ENCODE measurements around the gene PPFIA1.
"Not testable (repeated sequence)": the region's sequence is repeated elsewhere in the genome, so short reads cannot be mapped to it uniquely, and the experiment has no call there.

The PPFIA1 gene

DNA sequence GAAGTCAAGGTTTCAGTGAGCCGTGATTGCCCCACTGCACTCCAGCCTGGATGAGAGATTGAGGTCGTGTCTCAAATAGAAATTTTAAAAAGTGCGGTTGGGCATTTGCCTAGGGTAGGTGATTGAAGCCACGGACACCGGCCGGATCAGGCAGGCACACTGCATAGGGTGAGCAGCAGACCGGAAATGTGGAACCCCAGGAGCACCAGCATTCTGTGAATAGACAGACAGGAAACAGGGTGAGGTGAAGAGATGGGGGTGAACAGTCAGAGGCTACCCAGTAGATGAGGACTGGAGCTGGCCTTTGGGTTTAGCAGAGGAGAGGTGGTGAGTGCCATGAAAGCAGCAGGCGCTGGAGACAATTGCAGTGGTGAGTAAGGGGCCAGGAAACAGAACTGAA is 43.5 kb downstream of the PPFIA1 start:
- peaks cover 22% of the 10 kb centered on the region for H3K36me3 Mint-ChIP-seq
- peak overlapping the region; percentile 1 for H3K27ac Mint-ChIP-seq
- peak overlapping the region; percentile 1 for H3K4me3 Mint-ChIP-seq
- no peaks in the 10 kb centered on the region for H3K9me3 Mint-ChIP-seq
- ATAC-seq (ENCODE audit: low read depth) (no peak), DNase-seq (ENCODE audit: low spot score in 2 of 2) (no peak)
- H3K4me1 Mint-ChIP-seq = peaks cover 30% of the 10 kb centered on the region
- no peaks in the 10 kb centered on the region for H3K27me3 Mint-ChIP-seq

GRCh38 chr11:70314730-70315129 is 44.2 kb downstream of the PPFIA1 start:
- Mint-ChIP-seq H3K36me3 (peaks cover 20% of the 10 kb centered on the region), H3K27ac (no peak overlapping the region), H3K4me1 (peaks cover 30% of the 10 kb centered on the region), H3K27me3 (no peaks in the 10 kb centered on the region), H3K9me3 (no peaks in the 10 kb centered on the region), H3K4me3 (no peak overlapping the region)
- ATAC-seq (ENCODE audit: low read depth) (peak; percentile 31), DNase-seq (ENCODE audit: low spot score in 2 of 2) (no peak)

DNA sequence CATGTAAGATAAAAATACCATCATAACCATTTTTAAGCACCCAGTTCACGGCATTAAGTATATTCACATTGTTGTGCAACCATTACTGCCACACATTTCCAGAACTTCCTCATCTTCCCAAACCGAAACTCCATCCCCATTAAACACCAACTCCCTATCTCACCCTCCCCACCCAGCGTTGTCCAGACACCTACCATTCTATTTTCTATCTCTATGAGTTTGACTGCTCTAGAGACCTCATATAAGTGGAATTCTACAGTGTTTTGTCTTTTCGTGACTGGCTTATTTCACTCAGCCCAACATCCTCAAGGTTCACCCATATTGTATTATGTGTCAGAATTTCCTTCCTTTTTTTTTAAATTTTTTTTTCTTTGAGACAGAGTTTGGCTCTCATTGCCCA is 45.2 kb downstream of the PPFIA1 start:
- Mint-ChIP-seq H3K36me3 (peaks cover 17% of the 10 kb centered on the region), H3K4me1 (peaks cover 28% of the 10 kb centered on the region), H3K27me3 (no peaks in the 10 kb centered on the region), H3K9me3 (no peaks in the 10 kb centered on the region), H3K4me3 (no peak overlapping the region), H3K27ac (no peak overlapping the region)
- DNase-seq (ENCODE audit: low spot score in 2 of 2) (no peak), ATAC-seq (ENCODE audit: low read depth) (no peak)

- DNase-seq (ENCODE audit: low spot score in 2 of 2) = no peak
- H3K4me3 Mint-ChIP-seq = no peak overlapping the region
- peaks cover 19% of the 10 kb centered on the region for H3K4me1 Mint-ChIP-seq
- no peaks in the 10 kb centered on the region for H3K9me3 Mint-ChIP-seq
- no peak overlapping the region for H3K27ac Mint-ChIP-seq
- H3K27me3 Mint-ChIP-seq = no peaks in the 10 kb centered on the region
- H3K36me3 Mint-ChIP-seq = peaks cover 13% of the 10 kb centered on the region
- ATAC-seq (ENCODE audit: low read depth) = no peak
Observed at GRCh38 chr11:70317581-70318305, 47.3 kb downstream of the PPFIA1 start.

- no peaks in the 10 kb centered on the region for H3K9me3 Mint-ChIP-seq
- no peak for ATAC-seq (ENCODE audit: low read depth)
- no peaks in the 10 kb centered on the region for H3K27me3 Mint-ChIP-seq
- DNase-seq (ENCODE audit: low spot score in 2 of 2) = no peak
- peaks cover 6% of the 10 kb centered on the region for H3K4me1 Mint-ChIP-seq
- H3K4me3 Mint-ChIP-seq = no peak overlapping the region
- H3K27ac Mint-ChIP-seq = no peak overlapping the region
- H3K36me3 Mint-ChIP-seq = peaks cover 6% of the 10 kb centered on the region
Observed at GRCh38 chr11:70319396-70320076, 49.0 kb downstream of the PPFIA1 start.

- H3K36me3 Mint-ChIP-seq = peaks cover 18% of the 10 kb centered on the region
- no peaks in the 10 kb centered on the region for H3K9me3 Mint-ChIP-seq
Observed at GRCh38 chr11:70322666-70323065, 52.2 kb downstream of the PPFIA1 start.

DNA sequence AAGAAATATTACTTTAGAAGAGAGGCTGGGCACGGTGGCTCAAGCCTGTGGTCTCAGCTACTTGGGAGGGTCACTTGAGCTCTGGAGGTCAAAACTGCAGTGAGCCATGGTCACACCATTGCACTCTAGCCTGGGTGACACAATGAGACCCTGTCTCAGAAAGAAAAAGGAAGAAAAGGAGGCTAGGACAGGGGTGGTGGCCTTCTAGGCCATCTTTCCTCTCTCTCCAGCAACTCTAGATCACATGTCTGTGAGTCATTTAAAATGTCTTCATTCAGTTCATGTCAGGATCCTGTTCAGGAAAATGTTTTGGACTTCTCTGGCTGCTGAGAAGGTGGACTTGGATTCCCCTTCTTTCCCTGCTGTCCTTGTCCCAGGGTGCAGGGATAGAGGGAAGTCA is 53.3 kb downstream of the PPFIA1 start:
- Mint-ChIP-seq H3K36me3 (peaks cover 26% of the 10 kb centered on the region), H3K27ac (no peak overlapping the region), H3K9me3 (no peaks in the 10 kb centered on the region), H3K27me3 (no peaks in the 10 kb centered on the region), H3K4me1 (peaks cover 5% of the 10 kb centered on the region), H3K4me3 (no peak overlapping the region)
- DNase-seq (ENCODE audit: low spot score in 2 of 2) (no peak), ATAC-seq (ENCODE audit: low read depth) (no peak)

More at GRCh38 chr11:70322666-70323065, 52.2 kb downstream of the PPFIA1 start:
- no peaks in the 10 kb centered on the region for H3K27me3 Mint-ChIP-seq
- H3K4me1 Mint-ChIP-seq = peaks cover under 1% of the 10 kb centered on the region
- H3K27ac Mint-ChIP-seq = no peak overlapping the region
- no peak overlapping the region for H3K4me3 Mint-ChIP-seq
- DNase-seq (ENCODE audit: low spot score in 2 of 2) (no peak), ATAC-seq (ENCODE audit: low read depth) (no peak)

GRCh38 chr11:70324376-70325115 is 54.1 kb downstream of the PPFIA1 start:
- H3K36me3 Mint-ChIP-seq = peaks cover 26% of the 10 kb centered on the region
- H3K9me3 Mint-ChIP-seq = no peaks in the 10 kb centered on the region
- no peak overlapping the region for H3K27ac Mint-ChIP-seq
- ATAC-seq (ENCODE audit: low read depth) (no peak), DNase-seq (ENCODE audit: low spot score in 2 of 2) (no peak)
- H3K27me3 Mint-ChIP-seq = no peaks in the 10 kb centered on the region
- peaks cover 5% of the 10 kb centered on the region for H3K4me1 Mint-ChIP-seq
- H3K4me3 Mint-ChIP-seq = no peak overlapping the region

GRCh38 chr11:70325824-70326223 is 55.3 kb downstream of the PPFIA1 start:
- H3K36me3 Mint-ChIP-seq = peaks cover 33% of the 10 kb centered on the region
- no peak overlapping the region for H3K4me3 Mint-ChIP-seq
- no peak for DNase-seq (ENCODE audit: low spot score in 2 of 2)
- no peaks in the 10 kb centered on the region for H3K9me3 Mint-ChIP-seq
- H3K4me1 Mint-ChIP-seq = peaks cover 5% of the 10 kb centered on the region
- no peak overlapping the region for H3K27ac Mint-ChIP-seq
- no peak for ATAC-seq (ENCODE audit: low read depth)
- H3K27me3 Mint-ChIP-seq = no peaks in the 10 kb centered on the region

DNA sequence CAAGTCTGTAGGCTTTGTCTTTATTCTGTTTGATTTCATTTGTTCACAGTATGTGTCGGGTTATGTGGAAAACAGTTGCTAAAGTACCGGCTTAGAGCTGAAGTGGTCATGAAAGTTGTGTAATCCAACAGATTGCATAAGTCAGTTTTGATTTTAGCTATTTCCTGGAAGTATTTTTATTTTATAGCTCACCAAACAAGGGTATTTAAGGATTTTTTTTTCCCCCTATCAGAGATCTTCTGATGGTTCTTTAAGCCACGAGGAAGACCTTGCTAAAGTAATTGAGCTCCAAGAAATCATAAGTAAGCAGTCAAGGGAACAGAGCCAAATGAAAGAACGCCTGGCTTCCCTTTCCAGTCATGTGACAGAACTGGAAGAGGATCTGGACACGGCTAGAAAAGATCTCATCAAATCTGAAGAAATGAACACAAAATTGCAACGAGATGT is 55.9 kb downstream of the PPFIA1 start:
- Mint-ChIP-seq H3K4me1 (peaks cover 5% of the 10 kb centered on the region), H3K4me3 (no peak overlapping the region), H3K36me3 (peaks cover 31% of the 10 kb centered on the region), H3K9me3 (no peaks in the 10 kb centered on the region), H3K27me3 (no peaks in the 10 kb centered on the region), H3K27ac (no peak overlapping the region)
- DNase-seq (ENCODE audit: low spot score in 2 of 2) = no peak
- ATAC-seq (ENCODE audit: low read depth) = no peak

DNA sequence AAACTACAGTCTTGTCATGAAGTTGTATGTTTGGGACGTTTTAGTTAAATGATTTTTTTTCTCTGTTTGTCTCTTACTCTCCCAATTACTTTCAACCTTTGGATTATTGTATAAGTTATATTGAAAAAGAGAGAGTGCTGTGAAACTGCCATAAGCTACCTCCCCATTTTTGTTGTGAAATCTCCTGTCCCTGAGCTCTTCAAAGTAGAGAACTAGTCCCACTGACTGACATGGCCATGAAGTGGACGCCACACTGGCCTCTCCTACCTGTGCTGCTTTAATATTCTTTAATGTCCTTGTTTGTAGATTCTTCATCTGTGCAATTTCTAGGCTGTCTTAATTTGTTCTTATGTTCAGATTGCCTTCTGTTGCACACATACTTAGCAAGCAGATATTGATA is 56.3 kb downstream of the PPFIA1 start:
- Mint-ChIP-seq H3K4me3 (no peak overlapping the region), H3K4me1 (peaks cover 5% of the 10 kb centered on the region), H3K27ac (peak overlapping the region; percentile 45), H3K9me3 (no peaks in the 10 kb centered on the region), H3K27me3 (no peaks in the 10 kb centered on the region), H3K36me3 (peaks cover 33% of the 10 kb centered on the region)
- DNase-seq (ENCODE audit: low spot score in 2 of 2) (no peak), ATAC-seq (ENCODE audit: low read depth) (no peak)

DNA sequence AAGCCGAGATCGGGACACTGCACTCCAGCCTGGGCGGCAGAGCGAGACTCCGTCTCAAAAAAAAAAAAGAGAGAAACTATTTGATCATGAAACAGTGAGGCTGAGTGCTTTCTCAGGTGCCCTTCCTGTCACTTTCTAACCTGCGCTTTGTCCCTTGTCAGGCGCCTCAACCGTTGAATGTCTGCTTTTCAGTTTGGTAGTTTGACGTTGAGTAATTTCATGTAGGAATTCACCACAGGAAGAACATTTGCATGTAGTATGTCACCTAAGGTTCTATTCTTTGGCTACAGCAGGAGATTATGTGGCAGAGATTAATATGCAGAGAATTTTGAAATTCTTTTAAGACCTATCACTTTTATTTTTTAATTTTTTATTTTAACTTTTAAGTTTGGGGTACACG is 57.2 kb downstream of the PPFIA1 start:
- Mint-ChIP-seq H3K27ac (peak overlapping the region; percentile 45), H3K36me3 (peaks cover 35% of the 10 kb centered on the region), H3K4me1 (peaks cover 5% of the 10 kb centered on the region), H3K27me3 (no peaks in the 10 kb centered on the region), H3K4me3 (no peak overlapping the region), H3K9me3 (no peaks in the 10 kb centered on the region)
- DNase-seq (ENCODE audit: low spot score in 2 of 2) = no peak
- ATAC-seq (ENCODE audit: low read depth) = peak; percentile 17

GRCh38 chr11:70328556-70328955 is 58.1 kb downstream of the PPFIA1 start:
- Mint-ChIP-seq H3K36me3 (peaks cover 43% of the 10 kb centered on the region), H3K27me3 (no peaks in the 10 kb centered on the region), H3K4me1 (peaks cover 5% of the 10 kb centered on the region), H3K27ac (no peak overlapping the region), H3K9me3 (no peaks in the 10 kb centered on the region), H3K4me3 (no peak overlapping the region)
- ATAC-seq (ENCODE audit: low read depth) = no peak
- no peak for DNase-seq (ENCODE audit: low spot score in 2 of 2)

DNA sequence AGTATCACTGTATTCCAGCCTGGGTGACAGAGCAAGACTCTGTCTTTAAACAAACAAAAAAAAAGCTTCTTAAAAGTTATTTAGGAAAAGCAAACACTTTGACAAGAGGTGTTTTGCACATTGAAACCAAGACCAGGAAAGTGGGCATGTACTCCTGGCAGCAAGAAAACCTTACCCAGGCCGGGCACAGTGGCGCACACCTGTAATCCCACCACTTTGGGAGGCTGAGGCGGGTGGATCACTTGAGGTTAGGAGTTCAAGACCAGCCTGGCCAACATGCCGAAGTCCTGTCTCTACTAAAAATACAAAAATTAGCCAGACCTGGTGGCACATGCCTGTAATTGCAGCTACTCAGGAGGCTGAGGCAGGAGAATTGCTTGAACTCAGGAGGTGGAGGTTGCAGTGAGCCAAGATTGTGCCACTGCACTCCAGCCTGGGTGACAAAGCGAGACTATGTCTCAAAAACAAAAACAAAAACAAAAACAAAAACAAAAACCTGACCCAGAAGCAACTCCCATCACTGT is 60.9 kb downstream of the PPFIA1 start:
- not testable (repeated sequence) for H3K27me3 Mint-ChIP-seq; DNase-seq (ENCODE audit: low spot score in 2 of 2); H3K4me3 Mint-ChIP-seq; H3K4me1 Mint-ChIP-seq; H3K9me3 Mint-ChIP-seq; ATAC-seq (ENCODE audit: low read depth); H3K27ac Mint-ChIP-seq
- H3K36me3 Mint-ChIP-seq = peaks cover 50% of the 10 kb centered on the region
